ENCODE measurements around the gene VSNL1. TPM values are rescaled to one million over a fixed set of nuclear protein-coding genes. Genes with fewer than 3 reads are reported as not detected.

The VSNL1 gene
- total RNA-seq, 1 donor from 2014 or later = not detected

DNA sequence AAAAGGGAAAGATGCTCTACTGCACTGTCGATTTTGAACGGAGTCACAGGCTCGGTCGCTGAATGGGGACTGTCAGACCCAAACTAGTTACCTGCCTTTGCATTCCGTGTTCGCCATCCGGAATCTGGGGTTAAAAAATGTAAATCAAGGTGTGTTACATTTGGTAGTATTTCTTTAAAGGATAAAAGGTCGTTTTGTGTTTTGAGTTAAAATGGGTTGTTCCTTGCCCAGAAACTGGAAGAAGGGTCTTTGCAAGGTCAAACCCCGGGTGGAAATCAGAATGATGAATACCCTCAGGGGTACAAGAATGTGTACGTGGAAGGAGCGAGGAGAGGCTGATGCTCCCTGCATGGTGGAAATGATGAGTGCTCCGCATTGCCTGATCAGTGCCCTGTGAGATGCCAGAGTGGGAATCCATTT is 1.0 kb downstream of the VSNL1 start:
- no peak for TF ChIP-seq CTCF (conservative IDR thresholded peaks at IDR 0.05; ENCODE audit: low read depth, low read length)
- DNase-seq (ENCODE audit: low read depth) = no peak
- peak overlapping the region; percentile 56 for H3K4me3 ChIP-seq (ENCODE audit: low read depth, low read length)

DNA sequence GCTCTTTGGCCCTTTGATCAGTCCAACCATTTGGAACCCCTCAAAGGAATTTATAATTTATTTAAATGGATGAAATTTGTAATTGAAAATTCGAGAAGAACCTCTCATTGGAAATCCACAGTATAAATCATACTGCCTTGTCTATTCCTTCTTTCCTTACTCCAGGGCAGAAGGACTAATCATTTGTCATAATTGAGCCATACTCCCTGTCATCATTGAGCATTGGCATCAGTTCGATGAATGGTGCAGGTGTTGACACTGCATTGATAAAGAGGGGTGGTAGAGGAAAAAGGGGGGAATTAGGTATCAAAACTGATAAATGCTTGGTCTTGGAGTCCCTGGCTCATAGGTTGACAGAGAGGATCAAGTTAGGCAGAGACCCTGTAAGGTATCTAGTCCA is 2.0 kb downstream of the VSNL1 start:
- no peak for DNase-seq (ENCODE audit: low read depth)

GRCh38 chr2:17543131-17543660 is 2.7 kb downstream of the VSNL1 start:
- no peak for TF ChIP-seq CTCF (conservative IDR thresholded peaks at IDR 0.05; ENCODE audit: low read depth, low read length)
- no peak overlapping the region for H3K4me3 ChIP-seq (ENCODE audit: low read depth, low read length)
- no peak for DNase-seq (ENCODE audit: low read depth)

More for the DNA sequence above, 2.0 kb downstream of the VSNL1 start:
- H3K4me3 ChIP-seq (ENCODE audit: low read depth, low read length) = no peak overlapping the region
- no peak for TF ChIP-seq CTCF (conservative IDR thresholded peaks at IDR 0.05; ENCODE audit: low read depth, low read length)

DNA sequence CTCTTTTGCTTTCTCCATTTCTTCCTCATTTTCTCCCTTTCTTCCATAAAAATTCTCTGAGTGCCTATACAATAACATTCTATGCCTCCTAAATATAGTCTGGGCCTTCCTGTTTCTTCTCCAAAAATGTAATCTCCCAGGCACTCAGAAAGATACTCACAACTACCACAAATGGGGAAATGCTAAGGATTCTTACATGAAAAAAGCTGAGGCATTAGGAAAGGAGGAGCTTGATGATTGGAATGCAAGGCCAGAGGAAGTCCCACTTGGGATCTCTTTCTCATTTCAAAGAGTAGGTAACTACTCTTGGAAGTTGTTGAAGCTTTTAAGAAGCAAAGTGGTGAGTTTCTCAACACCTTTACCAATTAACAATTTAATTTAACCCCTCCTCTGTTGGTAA is 3.4 kb downstream of the VSNL1 start:
- no peak overlapping the region for H3K4me3 ChIP-seq (ENCODE audit: low read depth, low read length)
- no peak for TF ChIP-seq CTCF (conservative IDR thresholded peaks at IDR 0.05; ENCODE audit: low read depth, low read length)
- DNase-seq (ENCODE audit: low read depth) = no peak

DNA sequence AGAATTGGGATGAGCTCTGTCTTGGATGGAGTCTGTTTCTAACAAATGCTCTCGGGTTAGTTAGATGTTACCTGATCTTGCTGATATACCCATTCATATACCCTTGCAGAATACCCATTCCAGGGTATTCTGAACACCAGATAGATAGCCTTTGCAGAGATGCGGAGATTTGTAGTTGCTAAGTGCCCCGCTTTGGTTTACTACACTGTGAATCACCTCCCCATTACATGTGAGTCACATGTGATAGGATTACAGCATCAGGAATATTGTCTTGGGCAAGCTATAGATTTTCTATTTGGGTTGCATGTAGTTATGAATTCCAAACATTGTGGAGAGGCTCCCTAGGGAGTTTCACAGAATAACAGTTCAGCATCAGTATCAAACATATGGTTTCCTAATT is 3.8 kb downstream of the VSNL1 start:
- no peak for TF ChIP-seq CTCF (conservative IDR thresholded peaks at IDR 0.05; ENCODE audit: low read depth, low read length)
- no peak overlapping the region for H3K4me3 ChIP-seq (ENCODE audit: low read depth, low read length)
- DNase-seq (ENCODE audit: low read depth) = no peak

GRCh38 chr2:17545680-17546613 is 5.5 kb downstream of the VSNL1 start:
- no peak overlapping the region for H3K4me3 ChIP-seq (ENCODE audit: low read depth, low read length)
- DNase-seq (ENCODE audit: low read depth) = no peak
- no peak for TF ChIP-seq CTCF (conservative IDR thresholded peaks at IDR 0.05; ENCODE audit: low read depth, low read length)

Data from epithelial cell of proximal tubule (primary cell).